Measurements from ENCODE around the gene MACROD2. TPM values are rescaled to one million over a fixed set of nuclear protein-coding genes. Genes with fewer than 3 reads are reported as not detected.

MACROD2 gene
- total RNA-seq, 2 donors from 2014 or later = 0.95 to 4.2 TPM

GRCh38 chr20:15487030-15487429 lies 1491.7 kb downstream of the MACROD2 start:
- no peak for ATAC-seq (ENCODE audit: insufficient number of reproducible peaks, low FRiP score, low read depth)
- Histone ChIP-seq H3K4me3 (no peak overlapping the region), H3K9me3 (no peaks in the 10 kb centered on the region), H3K27ac (no peak overlapping the region), H3K4me1 (ENCODE audit: control insufficient read depth in 1 of 2, low read depth in 2 of 2) (no peaks in the 10 kb centered on the region), H3K36me3 (no peaks in the 10 kb centered on the region), H3K27me3 (replicated peaks; ENCODE audit: insufficient read depth) (no peaks in the 10 kb centered on the region)
- TF ChIP-seq, protein P1, sequence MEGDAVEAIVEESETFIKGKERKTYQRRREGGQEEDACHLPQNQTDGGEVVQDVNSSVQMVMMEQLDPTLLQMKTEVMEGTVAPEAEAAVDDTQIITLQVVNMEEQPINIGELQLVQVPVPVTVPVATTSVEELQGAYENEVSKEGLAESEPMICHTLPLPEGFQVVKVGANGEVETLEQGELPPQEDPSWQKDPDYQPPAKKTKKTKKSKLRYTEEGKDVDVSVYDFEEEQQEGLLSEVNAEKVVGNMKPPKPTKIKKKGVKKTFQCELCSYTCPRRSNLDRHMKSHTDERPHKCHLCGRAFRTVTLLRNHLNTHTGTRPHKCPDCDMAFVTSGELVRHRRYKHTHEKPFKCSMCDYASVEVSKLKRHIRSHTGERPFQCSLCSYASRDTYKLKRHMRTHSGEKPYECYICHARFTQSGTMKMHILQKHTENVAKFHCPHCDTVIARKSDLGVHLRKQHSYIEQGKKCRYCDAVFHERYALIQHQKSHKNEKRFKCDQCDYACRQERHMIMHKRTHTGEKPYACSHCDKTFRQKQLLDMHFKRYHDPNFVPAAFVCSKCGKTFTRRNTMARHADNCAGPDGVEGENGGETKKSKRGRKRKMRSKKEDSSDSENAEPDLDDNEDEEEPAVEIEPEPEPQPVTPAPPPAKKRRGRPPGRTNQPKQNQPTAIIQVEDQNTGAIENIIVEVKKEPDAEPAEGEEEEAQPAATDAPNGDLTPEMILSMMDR (IDR thresholded peaks at IDR 0.05) = no peak
- no peak for DNase-seq (ENCODE audit: low spot score)

GRCh38 chr20:15487682-15488081 lies 1492.4 kb downstream of the MACROD2 start:
- ATAC-seq (ENCODE audit: insufficient number of reproducible peaks, low FRiP score, low read depth) = no peak
- no peak overlapping the region for H3K4me3 ChIP-seq

GRCh38 chr20:15491575-15491974 lies 1496.3 kb downstream of the MACROD2 start:
- Histone ChIP-seq H3K9me3 (no peaks in the 10 kb centered on the region), H3K27me3 (replicated peaks; ENCODE audit: insufficient read depth) (no peaks in the 10 kb centered on the region), H3K4me3 (no peak overlapping the region), H3K27ac (no peak overlapping the region), H3K36me3 (no peaks in the 10 kb centered on the region), H3K4me1 (ENCODE audit: control insufficient read depth in 1 of 2, low read depth in 2 of 2) (no peaks in the 10 kb centered on the region)
- no peak for ATAC-seq (ENCODE audit: insufficient number of reproducible peaks, low FRiP score, low read depth)
- DNase-seq (ENCODE audit: low spot score) = no peak
- TF ChIP-seq, protein P1 (IDR thresholded peaks at IDR 0.05) = no peak

More at GRCh38 chr20:15487682-15488081, 1492.4 kb downstream of the MACROD2 start:
- Histone ChIP-seq H3K4me1 (ENCODE audit: control insufficient read depth in 1 of 2, low read depth in 2 of 2) (no peaks in the 10 kb centered on the region), H3K27me3 (replicated peaks; ENCODE audit: insufficient read depth) (no peaks in the 10 kb centered on the region), H3K9me3 (no peaks in the 10 kb centered on the region), H3K36me3 (no peaks in the 10 kb centered on the region), H3K27ac (no peak overlapping the region)
- TF ChIP-seq, protein P1 (IDR thresholded peaks at IDR 0.05) = no peak
- no peak for DNase-seq (ENCODE audit: low spot score)

DNA sequence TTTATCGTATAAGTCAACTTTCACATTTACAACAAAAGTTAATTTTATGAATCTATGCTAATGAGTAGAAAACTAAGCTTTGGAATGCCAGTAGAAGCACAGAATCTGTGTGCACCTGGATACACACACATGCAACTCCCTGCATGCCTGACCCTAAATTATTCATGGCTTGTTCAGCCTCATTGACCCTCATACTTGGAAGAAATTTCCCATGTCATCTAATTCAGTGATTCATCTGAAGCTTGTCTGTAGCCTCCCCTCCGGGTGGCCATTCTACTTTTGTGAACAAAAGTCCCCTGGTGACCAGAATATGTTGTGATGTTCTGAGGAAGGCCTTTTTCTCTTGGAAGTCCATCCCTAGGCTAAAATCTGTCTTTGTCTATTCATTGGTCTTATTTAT lies 1499.5 kb downstream of the MACROD2 start:
- no peak for DNase-seq (ENCODE audit: low spot score)
- Histone ChIP-seq H3K4me3 (no peak overlapping the region), H3K4me1 (ENCODE audit: control insufficient read depth in 1 of 2, low read depth in 2 of 2) (no peaks in the 10 kb centered on the region), H3K27ac (no peak overlapping the region), H3K9me3 (no peaks in the 10 kb centered on the region), H3K27me3 (replicated peaks; ENCODE audit: insufficient read depth) (no peaks in the 10 kb centered on the region), H3K36me3 (no peaks in the 10 kb centered on the region)
- TF ChIP-seq, protein P1 (IDR thresholded peaks at IDR 0.05) = no peak
- no peak for ATAC-seq (ENCODE audit: insufficient number of reproducible peaks, low FRiP score, low read depth)

DNA sequence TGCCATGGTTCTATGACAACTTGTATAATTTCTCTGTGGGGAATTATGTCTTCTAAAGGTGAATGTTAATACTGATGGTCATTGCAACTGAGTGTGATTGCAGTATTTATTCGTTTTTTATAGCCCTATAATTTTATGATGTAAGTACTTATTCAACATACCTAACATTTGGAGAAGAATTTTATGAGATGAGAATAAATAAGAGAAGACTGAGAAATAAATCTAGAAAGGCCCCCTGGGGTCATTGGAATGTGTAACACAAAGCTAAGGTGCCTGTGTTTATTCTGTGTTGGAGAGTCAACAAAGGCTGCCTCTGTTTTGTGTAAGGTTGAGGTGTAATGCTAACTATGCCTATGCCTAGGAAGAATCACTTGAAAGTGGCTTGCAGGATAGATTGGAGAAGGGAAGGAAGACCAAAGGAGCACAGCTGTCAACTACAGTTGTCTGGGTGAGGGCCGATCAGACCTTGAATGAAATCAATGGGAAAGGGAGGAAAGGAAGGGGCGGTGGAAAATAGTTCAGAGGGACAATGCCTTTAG lies 1501.3 kb downstream of the MACROD2 start:
- no peaks in the 10 kb centered on the region for H3K9me3 ChIP-seq
- TF ChIP-seq, protein P1 (IDR thresholded peaks at IDR 0.05) = no peak
- no peak overlapping the region for H3K4me3 ChIP-seq
- no peaks in the 10 kb centered on the region for H3K27me3 ChIP-seq (replicated peaks; ENCODE audit: insufficient read depth)
- ATAC-seq (ENCODE audit: insufficient number of reproducible peaks, low FRiP score, low read depth) (no peak), DNase-seq (ENCODE audit: low spot score) (no peak)
- no peaks in the 10 kb centered on the region for H3K4me1 ChIP-seq (ENCODE audit: control insufficient read depth in 1 of 2, low read depth in 2 of 2)
- no peaks in the 10 kb centered on the region for H3K36me3 ChIP-seq
- no peak overlapping the region for H3K27ac ChIP-seq
